ENCODE data around the gene IGFL2. TPM values are rescaled to one million over a fixed set of nuclear protein-coding genes. Genes with fewer than 3 reads are reported as not detected.

The IGFL2 gene
- total and polyA plus RNA-seq, 4 donors: not detected

GRCh38 chr19:46204008-46204407 lies 56.0 kb downstream of the IGFL2 start:
- no peak for DNase-seq
- Histone ChIP-seq H3K9ac (ENCODE audit: insufficient read depth in 1 of 2, low read length in 2 of 2) (no peak overlapping the region), H3K4me1 (ENCODE audit: control insufficient read depth in 5 of 5, insufficient read depth in 5 of 5, low read length in 5 of 5) (no peaks in the 10 kb centered on the region), H3K27ac (ENCODE audit: low read depth in 1 of 2, low read length in 1 of 2) (no peak overlapping the region), H3K36me3 (ENCODE audit: control insufficient read depth in 4 of 4, insufficient read depth in 4 of 4, low read length in 4 of 4) (no peaks in the 10 kb centered on the region), H3K9me3 (ENCODE audit: control insufficient read depth in 4 of 4, insufficient read depth in 3 of 4, low read length in 3 of 4) (no peaks in the 10 kb centered on the region), H3K27me3 (ENCODE audit: control insufficient read depth in 3 of 3, insufficient read depth in 3 of 3, low read length in 2 of 3) (no peaks in the 10 kb centered on the region), H3K4me3 (no peak overlapping the region)
- ATAC-seq (ENCODE audit: insufficient read depth, low FRiP score): no peak
- 84 to 86% methylated on average over 5 of the region's 5 CpGs for WGBS, 2 donors
- no peak for TF ChIP-seq CTCF (IDR thresholded peaks at IDR 0.05; ENCODE audit: control extremely low read depth, extremely low read depth)

GRCh38 chr19:46205183-46205984 lies 57.3 kb downstream of the IGFL2 start:
- no peak for ATAC-seq (ENCODE audit: insufficient read depth, low FRiP score)
- H3K27ac ChIP-seq (ENCODE audit: low read depth in 1 of 2, low read length in 1 of 2): no peak overlapping the region
- no peaks in the 10 kb centered on the region for H3K36me3 ChIP-seq (ENCODE audit: control insufficient read depth in 4 of 4, insufficient read depth in 4 of 4, low read length in 4 of 4)
- no peak for DNase-seq
- H3K4me1 ChIP-seq (ENCODE audit: control insufficient read depth in 5 of 5, insufficient read depth in 5 of 5, low read length in 5 of 5): peaks cover 0 to 8% (median 0%) of the 10 kb centered on the region in 5 donors
- no peak overlapping the region for H3K4me3 ChIP-seq
- TF ChIP-seq CTCF (IDR thresholded peaks at IDR 0.05; ENCODE audit: control extremely low read depth, extremely low read depth): no peak
- H3K9ac ChIP-seq (ENCODE audit: insufficient read depth in 1 of 2, low read length in 2 of 2): no peak overlapping the region
- H3K9me3 ChIP-seq (ENCODE audit: control insufficient read depth in 4 of 4, insufficient read depth in 3 of 4, low read length in 3 of 4): no peaks in the 10 kb centered on the region
- no peaks in the 10 kb centered on the region for H3K27me3 ChIP-seq (ENCODE audit: control insufficient read depth in 3 of 3, insufficient read depth in 3 of 3, low read length in 2 of 3)
- 63 to 69% methylated on average over 6 of the region's 6 CpGs for WGBS, 2 donors

- Histone ChIP-seq H3K36me3 (ENCODE audit: control insufficient read depth in 4 of 4, insufficient read depth in 4 of 4, low read length in 4 of 4) (no peaks in the 10 kb centered on the region), H3K9ac (ENCODE audit: insufficient read depth in 1 of 2, low read length in 2 of 2) (no peak overlapping the region), H3K4me3 (no peak overlapping the region), H3K4me1 (ENCODE audit: control insufficient read depth in 5 of 5, insufficient read depth in 5 of 5, low read length in 5 of 5) (peaks cover 0 to 10% (median 2%) of the 10 kb centered on the region in 5 donors), H3K9me3 (ENCODE audit: control insufficient read depth in 4 of 4, insufficient read depth in 3 of 4, low read length in 3 of 4) (no peaks in the 10 kb centered on the region), H3K27ac (ENCODE audit: low read depth in 1 of 2, low read length in 1 of 2) (no peak overlapping the region), H3K27me3 (ENCODE audit: control insufficient read depth in 3 of 3, insufficient read depth in 3 of 3, low read length in 2 of 3) (no peaks in the 10 kb centered on the region)
- no peak for TF ChIP-seq CTCF (IDR thresholded peaks at IDR 0.05; ENCODE audit: control extremely low read depth, extremely low read depth)
- ATAC-seq (ENCODE audit: insufficient read depth, low FRiP score) (no peak), DNase-seq (no peak)
- 72 to 82% methylated on average over 5 of the region's 5 CpGs for WGBS, 2 donors
Observed at GRCh38 chr19:46206176-46206575, 58.1 kb downstream of the IGFL2 start.
